IMR-90 (cell line): ENCODE results near the gene ADCK1. TPM values are rescaled to one million over a fixed set of nuclear protein-coding genes. Genes with fewer than 3 reads are reported as not detected.

Experiments
- ATAC-seq: fragments of 200-7000 bp; cut with Tn5 transposase; 2 replicates; pipeline ENCODE4 v1.9.1; 2020; ENCODE audit warnings: low read depth, mild to moderate bottlenecking, moderate library complexity
- BruUV-seq: library from RNA; stranded (reverse); fragments of 400-500 nt; replicated peaks from 2 replicates; lab custom pipeline; 2021; lab: Mats Ljungman, UMichigan
- CTCF ChIA-PET: fragments of 300-600 bp; formaldehyde crosslinking; extraction: SDS; loops from one replicate; lab custom pipeline; 2021; ENCODE audit warnings: antibody characterized with exemption; lab: Yijun Ruan, JAX
- POLR2A ChIA-PET: fragments of 300-600 bp; sonication (Branson Sonifier 250); formaldehyde crosslinking; loops from one replicate; lab custom pipeline; 2022; ENCODE audit warnings: antibody characterized with exemption; ENCODE audit not compliant: unreplicated experiment; lab: Charles Lee
- DNase-seq: peaks from one replicate; pipeline ENCODE4 v3.0.0; 2013
- H2AFZ ChIP-seq: replicated peaks from 2 replicates; pipeline ENCODE3; 2013; ENCODE audit warnings: low read length, mild to moderate bottlenecking; ENCODE audit not compliant: poor library complexity
- H2AK5ac ChIP-seq: 2 replicates; pipeline ENCODE4 v1.6.1; 2013; ENCODE audit warnings: low read depth, low read length, inconsistent platforms
- H2AK9ac ChIP-seq: replicated peaks from 2 replicates; pipeline ENCODE3; 2013; ENCODE audit warnings: mild to moderate bottlenecking, low read depth, low read length, moderate library complexity; ENCODE audit not compliant: poor library complexity
- H2BK120ac ChIP-seq: 2 replicates; pipeline ENCODE4 v1.6.1; 2013; ENCODE audit warnings: low read depth, low read length, inconsistent platforms
- H2BK15ac ChIP-seq: 3 replicates; pipeline ENCODE4 v1.6.1; 2013; ENCODE audit warnings: low read depth, low read length, inconsistent platforms
- H2BK20ac ChIP-seq: 2 replicates; pipeline ENCODE4 v1.6.1; 2013; ENCODE audit warnings: low read depth, mild to moderate bottlenecking, inconsistent platforms, low read length, moderate library complexity
- H2BK5ac ChIP-seq: 2 replicates; pipeline ENCODE4 v1.6.1; 2013; ENCODE audit warnings: mild to moderate bottlenecking, low read depth, low read length, inconsistent platforms; ENCODE audit not compliant: poor library complexity, severe bottlenecking
- H3K14ac ChIP-seq: replicated peaks from 2 replicates; pipeline ENCODE4 v1.6.1; 2013; ENCODE audit warnings: low read depth, low read length, inconsistent platforms
- H3K18ac ChIP-seq: 2 replicates; pipeline ENCODE4 v1.6.1; 2013; ENCODE audit warnings: low read depth, low read length, control low read depth
- H3K23ac ChIP-seq: 2 replicates; pipeline ENCODE4 v1.6.1; 2013; ENCODE audit warnings: low read depth, low read length, inconsistent platforms
- H3K27ac ChIP-seq: 2 replicates; pipeline ENCODE4 v1.5.1; 2013; ENCODE audit warnings: mild to moderate bottlenecking, control low read depth, low read length; ENCODE audit not compliant: insufficient read depth
- H3K27me3 ChIP-seq: 2 replicates; pipeline ENCODE4 v1.6.1; 2013; ENCODE audit warnings: low read length; ENCODE audit not compliant: control insufficient read depth, insufficient read depth
- H3K36me3 ChIP-seq: 2 replicates; pipeline ENCODE4 v1.6.1; 2013; ENCODE audit warnings: low read length, mixed read lengths; ENCODE audit not compliant: control insufficient read depth, insufficient read depth
- H3K4ac ChIP-seq: 2 replicates; pipeline ENCODE4 v1.6.1; 2013; ENCODE audit warnings: low read depth, low read length, inconsistent platforms
- H3K4me1 ChIP-seq: 2 replicates; pipeline ENCODE4 v1.6.1; 2013; ENCODE audit warnings: low read length, mixed read lengths; ENCODE audit not compliant: control insufficient read depth, insufficient read depth
- H3K4me2 ChIP-seq: 2 replicates; pipeline ENCODE4 v1.6.1; 2013; ENCODE audit warnings: low read depth, mild to moderate bottlenecking, control low read depth, low read length, moderate library complexity
- H3K4me3 ChIP-seq: 2 replicates; pipeline ENCODE4 v1.5.1; 2013; ENCODE audit warnings: low read depth, mild to moderate bottlenecking, control low read depth, low read length, moderate library complexity; ENCODE audit not compliant: insufficient read depth
- H3K56ac ChIP-seq: 2 replicates; pipeline ENCODE4 v1.6.1; 2013; ENCODE audit warnings: low read length, inconsistent platforms; ENCODE audit not compliant: insufficient read depth; ENCODE audit errors: extremely low read depth
- H3K79me1 ChIP-seq, 2 experiments: 2 replicates each; pipeline ENCODE4 v1.6.1; 2013; ENCODE audit warnings: low read length in 2 of 2, inconsistent platforms in 1 of 2, low read depth in 1 of 2
- H3K9ac ChIP-seq: 2 replicates; pipeline ENCODE4 v1.6.1; 2013; ENCODE audit warnings: low read depth, low read length, control low read depth
- H3K9me1 ChIP-seq: 2 replicates; pipeline ENCODE4 v1.6.1; 2013; ENCODE audit warnings: low read length, inconsistent platforms; ENCODE audit not compliant: insufficient read depth
- H3K9me3 ChIP-seq: 2 replicates; pipeline ENCODE4 v1.6.1; 2013; ENCODE audit warnings: low read length; ENCODE audit not compliant: control insufficient read depth, insufficient read depth
- H4K20me1 ChIP-seq: 2 replicates; pipeline ENCODE4 v1.6.1; 2013; ENCODE audit warnings: low read length, inconsistent platforms; ENCODE audit not compliant: insufficient read depth
- H4K5ac ChIP-seq: 2 replicates; pipeline ENCODE4 v1.6.1; 2013; ENCODE audit warnings: mild to moderate bottlenecking, low read depth, low read length, control low read depth
- H4K8ac ChIP-seq, 2 experiments: 2 replicates each; pipeline ENCODE4 v1.6.1; 2013; ENCODE audit warnings: low read depth in 2 of 2, low read length in 2 of 2, control low read depth in 1 of 2, inconsistent platforms in 1 of 2
- H4K91ac ChIP-seq: 2 replicates; pipeline ENCODE4 v1.6.1; 2013; ENCODE audit warnings: low read depth, low read length, inconsistent platforms; ENCODE audit not compliant: insufficient read depth
- CHD1 ChIP-seq: IDR thresholded peaks from 2 replicates; pipeline ENCODE4 v1.6.1; 2012; ENCODE audit warnings: low read depth, low read length, improper control_type of control experiment
- CTCF ChIP-seq: conservative IDR thresholded peaks from 2 replicates; pipeline ENCODE4 v1.5.1; 2012; ENCODE audit warnings: mild to moderate bottlenecking, low read depth, low read length, improper control_type of control experiment
- FOS ChIP-seq: fragments of 150-350 bp; IDR thresholded peaks from 2 replicates; pipeline ENCODE4 v1.6.1; 2016; ENCODE audit warnings: low read depth, low read length
- MAZ ChIP-seq: IDR thresholded peaks from 2 replicates; pipeline ENCODE4 v1.6.1; 2012; ENCODE audit warnings: low read depth, mild to moderate bottlenecking, low read length, improper control_type of control experiment, moderate library complexity, borderline replicate concordance
- MXI1 ChIP-seq: IDR thresholded peaks from 2 replicates; pipeline ENCODE4 v1.6.1; 2012; ENCODE audit warnings: low read depth, mild to moderate bottlenecking, low read length, moderate library complexity, borderline replicate concordance
- NFE2L2 ChIP-seq: fragments of 150-350 bp; IDR thresholded peaks from 2 replicates; pipeline ENCODE4 v1.6.1; 2016; ENCODE audit warnings: low read depth, mild to moderate bottlenecking, low read length
- RAD21 ChIP-seq: IDR thresholded peaks from 2 replicates; pipeline ENCODE4 v1.6.1; 2012; ENCODE audit warnings: low read length, improper control_type of control experiment
- RCOR1 ChIP-seq: IDR thresholded peaks from 2 replicates; pipeline ENCODE4 v1.6.1; 2012; ENCODE audit warnings: mild to moderate bottlenecking, low read length, improper control_type of control experiment; ENCODE audit not compliant: insufficient replicate concordance
- WGBS, 2 experiments: methylation state at CpG; one replicate each; pipeline versions ENCODE4 v1.1.5 to v1.1.7; 2013; ENCODE audit warnings: missing lambda C conversion rate in 2 of 2; ENCODE audit not compliant: insufficient read length in 1 of 2; ENCODE audit errors: extremely low coverage in 2 of 2; 5-methylcytosine and 5-hydroxymethylcytosine counted together
- dilution Hi-C: fragments of 300-500 bp; cut with HindIII; formaldehyde crosslinking; loops from one replicate; pipeline ENCODE4 v1.14.3; 2018; ENCODE audit warnings: low sequenced_read_pairs; ENCODE audit not compliant: unreplicated experiment
- in situ Hi-C: fragments of 300-500 bp; cut with MboI; formaldehyde crosslinking; loops from 3 replicates; pipeline ENCODE4 v1.14.3; 2019; ENCODE audit warnings: low sequenced_read_pairs, inconsistent platforms, mixed read lengths
- intact Hi-C: fragments of 100-400 bp; cut with micrococcal nuclease; formaldehyde crosslinking; loops from 2 replicates; pipeline ENCODE4 v1.10.0; 2022
- polyA plus RNA-seq, 3 experiments: library from polyadenylated mRNA; depleted of rRNA; stranded (reverse); fragments of >200 nt; gene quantifications; 2 replicates each; pipeline ENCODE4 v1.2.3, GENCODE V29; 2012; ENCODE audit warnings: low replicate concordance in 1 of 3
- total RNA-seq: library from RNA; depleted of rRNA; stranded (reverse); fragments of >200 nt; gene quantifications from 2 replicates; pipeline ENCODE4 v1.2.3, GENCODE V29; 2012
- TF ChIP-seq, protein P1 (sequence below): fragments of 150-350 bp; IDR thresholded peaks from 2 replicates; pipeline ENCODE4 v1.6.1; 2017; ENCODE audit warnings: mild to moderate bottlenecking, antibody characterized with exemption, low read length, low read depth

ADCK1 gene
- total and polyA plus RNA-seq, 2 of the 4 experiments (the other 2 are of a cell fraction): 1.6 to 4.6 TPM

DNA sequence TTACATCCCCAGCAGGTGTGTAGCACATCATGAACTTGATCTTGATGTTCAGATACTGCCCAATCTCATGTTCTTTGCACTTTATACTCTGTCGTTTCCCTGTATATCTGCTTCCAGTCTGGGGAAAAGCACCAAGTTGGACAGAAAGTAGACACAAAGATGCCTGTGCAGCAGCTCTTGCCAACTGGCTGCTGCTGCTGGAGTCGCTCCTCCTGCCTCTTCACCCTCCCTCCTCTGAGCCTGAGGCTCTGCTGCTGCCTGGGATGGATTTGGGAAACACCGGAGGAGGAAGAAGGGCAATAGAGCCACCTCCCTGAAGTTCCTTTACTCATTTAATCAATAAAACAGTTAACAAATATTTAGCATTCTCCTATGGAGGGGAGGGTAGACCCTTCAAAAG is 32.4 kb downstream of the ADCK1 start:
- Histone ChIP-seq H2BK120ac (no peak overlapping the region), H3K4me1 (no peaks in the 10 kb centered on the region), H3K79me1 (no peaks in the 10 kb centered on the region), H4K20me1 (no peaks in the 10 kb centered on the region), H2BK5ac (no peak overlapping the region), H3K9ac (no peak overlapping the region), H4K5ac (no peak overlapping the region), H3K4me3 (no peak overlapping the region), H3K9me1 (no peaks in the 10 kb centered on the region; the same call in 1 of the 2 replicates), H2AFZ (no peak overlapping the region), H3K23ac (no peak overlapping the region), H4K91ac (no peak overlapping the region), H2BK20ac (no peak overlapping the region), H2AK9ac (no peak overlapping the region), H3K18ac (no peak overlapping the region), H3K56ac (no peak overlapping the region), H3K27me3 (no peaks in the 10 kb centered on the region), H3K4me2 (no peak overlapping the region), H2AK5ac (no peak overlapping the region), H3K4ac (no peak overlapping the region), H3K36me3 (0 out of 2 replicates have a peak, but pooled peaks cover 2% of the 10 kb centered on the region), H3K9me3 (no peaks in the 10 kb centered on the region), H3K14ac (no peak overlapping the region), H3K27ac (no peak overlapping the region), H2BK15ac (no peak overlapping the region), H4K8ac (no peak overlapping the region)
- CTCF ChIA-PET: interaction anchor here (1.0 kb wide), 1 partner anchor 10 kb away, joined by 6 read pairs; no protein-coding TSS in a partner anchor
- DNase-seq: no peak
- TF ChIP-seq RAD21: no peak
- no peak for TF ChIP-seq NFE2L2
- no peak for TF ChIP-seq CTCF
- TF ChIP-seq MAZ: no peak
- TF ChIP-seq CHD1: no peak
- TF ChIP-seq RCOR1: no peak
- TF ChIP-seq, protein P1, sequence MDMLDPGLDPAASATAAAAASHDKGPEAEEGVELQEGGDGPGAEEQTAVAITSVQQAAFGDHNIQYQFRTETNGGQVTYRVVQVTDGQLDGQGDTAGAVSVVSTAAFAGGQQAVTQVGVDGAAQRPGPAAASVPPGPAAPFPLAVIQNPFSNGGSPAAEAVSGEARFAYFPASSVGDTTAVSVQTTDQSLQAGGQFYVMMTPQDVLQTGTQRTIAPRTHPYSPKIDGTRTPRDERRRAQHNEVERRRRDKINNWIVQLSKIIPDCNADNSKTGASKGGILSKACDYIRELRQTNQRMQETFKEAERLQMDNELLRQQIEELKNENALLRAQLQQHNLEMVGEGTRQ: no peak
- TF ChIP-seq FOS: no peak
- TF ChIP-seq MXI1: no peak
- dilution Hi-C loops: no loop called here
- intact Hi-C loops: no loop called here
- BruUV-seq: no TSS peak
- no peak for ATAC-seq
- WGBS, 2 experiments: 0% methylated on average over 1 of the region's 3 CpGs; no CpG with 5 or more reads in 1 of the 2 experiments
- in situ Hi-C loops: no loop called here
- POLR2A ChIA-PET: no interaction called here
